HepG2 (cell line): ENCODE data around the gene PSMD2. TPM values are rescaled to one million over a fixed set of nuclear protein-coding genes. Genes with fewer than 3 reads are reported as not detected.

Experiments used
- ARNT ChIP-seq: fragments of 450-650 bp; IDR thresholded peaks from 2 replicates; pipeline ENCODE4 v1.6.1; 2017
- BHLHE40 ChIP-seq: IDR thresholded peaks from 2 replicates; pipeline ENCODE4 v1.6.1; 2011; ENCODE audit warnings: low read length, improper control_type of control experiment
- BRCA1 ChIP-seq: sonication (generic); formaldehyde crosslinking; IDR thresholded peaks from 2 replicates; pipeline ENCODE4 v1.4.0; 2020; ENCODE audit warnings: missing genetic modification reagents
- DPF2 ChIP-seq: sonication (generic); formaldehyde crosslinking; IDR thresholded peaks from 2 replicates; pipeline ENCODE4 v1.4.0; 2020; ENCODE audit warnings: mild to moderate bottlenecking, low read depth, missing genetic modification reagents, borderline replicate concordance
- KLF15 ChIP-seq: sonication (generic); formaldehyde crosslinking; IDR thresholded peaks from 2 replicates; pipeline ENCODE4 v1.8.1; 2023; ENCODE audit warnings: borderline replicate concordance, mild to moderate bottlenecking, inconsistent platforms, missing genetic modification reagents, mixed read lengths
- MEIS1 ChIP-seq: sonication (generic); formaldehyde crosslinking; IDR thresholded peaks from 2 replicates; pipeline ENCODE4 v1.9.0; 2021; ENCODE audit warnings: mild to moderate bottlenecking, missing genetic modification reagents, moderate library complexity, borderline replicate concordance
- MLLT10 ChIP-seq: sonication (generic); formaldehyde crosslinking; IDR thresholded peaks from 2 replicates; pipeline ENCODE4 v1.4.0; 2020; ENCODE audit warnings: missing genetic modification reagents
- MYC ChIP-seq: sonication (generic); formaldehyde crosslinking; IDR thresholded peaks from 2 replicates; pipeline ENCODE4 v1.9.0; 2021; ENCODE audit warnings: missing genetic modification reagents, borderline replicate concordance
- NCOA1 ChIP-seq: sonication (generic); formaldehyde crosslinking; IDR thresholded peaks from 2 replicates; pipeline ENCODE4 v1.9.0; 2021; ENCODE audit warnings: missing genetic modification reagents
- NR2F2 ChIP-seq: IDR thresholded peaks from 2 replicates; pipeline ENCODE4 v1.6.1; 2012; ENCODE audit warnings: low read depth, inconsistent platforms, borderline replicate concordance
- SALL1 ChIP-seq: sonication (generic); formaldehyde crosslinking; IDR thresholded peaks from 2 replicates; pipeline ENCODE4 v1.8.0; 2022; ENCODE audit warnings: mild to moderate bottlenecking, missing genetic modification reagents
- SP5 ChIP-seq: IDR thresholded peaks from 2 replicates; pipeline ENCODE4 v1.6.1; 2016; ENCODE audit warnings: low read depth, borderline replicate concordance
- TBL1XR1 ChIP-seq: fragments of 150-350 bp; IDR thresholded peaks from 2 replicates; pipeline ENCODE4 v1.6.1; 2014; ENCODE audit warnings: borderline replicate concordance, low read length; ENCODE audit not compliant: partially characterized antibody
- TCF12 ChIP-seq, 2 experiments: fragments of 450-650 bp in 1 of 2; sonication (generic) in 1 of 2; formaldehyde crosslinking in 1 of 2; IDR thresholded peaks; 2 replicates each; pipeline versions ENCODE4 v1.6.1 to v1.8.0; 2017 to 2022; ENCODE audit warnings: antibody characterized with exemption in 1 of 2, mild to moderate bottlenecking in 1 of 2, missing genetic modification reagents in 1 of 2, moderate library complexity in 1 of 2
- TFDP1 ChIP-seq: IDR thresholded peaks from 2 replicates; pipeline ENCODE4 v1.6.1; 2016; ENCODE audit warnings: missing compliant biosample characterization, missing genetic modification reagents, borderline replicate concordance
- ZFX ChIP-seq: sonication (generic); formaldehyde crosslinking; IDR thresholded peaks from 2 replicates; pipeline ENCODE4 v1.4.0; 2020; ENCODE audit warnings: mild to moderate bottlenecking, low read depth, missing genetic modification reagents, moderate library complexity
- ZNF430 ChIP-seq: sonication (generic); formaldehyde crosslinking; IDR thresholded peaks from 2 replicates; pipeline ENCODE4 v1.9.0; 2021; ENCODE audit warnings: mild to moderate bottlenecking, missing genetic modification reagents
- ZNF44 ChIP-seq: sonication (generic); formaldehyde crosslinking; IDR thresholded peaks from 2 replicates; pipeline ENCODE4 v1.5.1; 2020; ENCODE audit warnings: mild to moderate bottlenecking, missing genetic modification reagents
- ZNF441 ChIP-seq: sonication (generic); formaldehyde crosslinking; IDR thresholded peaks from 2 replicates; pipeline ENCODE4 v1.7.0; 2021; ENCODE audit warnings: missing genetic modification reagents, borderline replicate concordance
- polyA plus RNA-seq, 8 experiments: library from polyadenylated mRNA; depleted of rRNA in 3 of 8; stranded (reverse) in 7 of 8; unstranded in 1 of 8; fragments of >200 nt; fragmentation: Illumina TruSeq in 4 of 8; extraction: Trizol in 4 of 8; gene quantifications; 2 replicates each; pipeline versions ENCODE4 v1.2.1 to v1.2.3, GENCODE V29; 2011 to 2016; ENCODE audit warnings: low read depth in 4 of 8, missing spikeins in 1 of 8, mixed read lengths in 1 of 8; ENCODE audit not compliant: insufficient read depth in 1 of 8
- total RNA-seq, 5 experiments: library from RNA; depleted of rRNA; stranded (reverse); fragments of >200 nt; fragmentation: Illumina TruSeq; extraction: Trizol; gene quantifications; 2 replicates each; pipeline ENCODE4 v1.2.3, GENCODE V29; 2016; ENCODE audit warnings: low read depth in 1 of 5
- TF ChIP-seq, protein P1 (sequence below): sonication (generic); formaldehyde crosslinking; IDR thresholded peaks from 2 replicates; pipeline ENCODE4 v1.8.0; 2022; ENCODE audit warnings: mild to moderate bottlenecking, missing genetic modification reagents, moderate library complexity
- TF ChIP-seq, protein P2 (sequence below): sonication (generic); formaldehyde crosslinking; IDR thresholded peaks from 2 replicates; pipeline ENCODE4 v1.9.0; 2022; ENCODE audit warnings: low read depth, missing genetic modification reagents
- TF ChIP-seq, protein P3 (sequence below): sonication (generic); formaldehyde crosslinking; conservative IDR thresholded peaks from 2 replicates; pipeline ENCODE4 v1.4.0; 2020; ENCODE audit warnings: missing genetic modification reagents
- TF ChIP-seq, protein P4 (sequence below): sonication (generic); formaldehyde crosslinking; IDR thresholded peaks from 2 replicates; pipeline ENCODE4 v1.5.0; 2020; ENCODE audit warnings: mild to moderate bottlenecking, low read depth, missing genetic modification reagents, borderline replicate concordance

The PSMD2 gene
- total and polyA plus RNA-seq, 2 of the 13 experiments (the other 11 are each of a cell fraction or from before 2014, with no cell fraction given): 125 to 200 TPM

- TF ChIP-seq, protein P1, sequence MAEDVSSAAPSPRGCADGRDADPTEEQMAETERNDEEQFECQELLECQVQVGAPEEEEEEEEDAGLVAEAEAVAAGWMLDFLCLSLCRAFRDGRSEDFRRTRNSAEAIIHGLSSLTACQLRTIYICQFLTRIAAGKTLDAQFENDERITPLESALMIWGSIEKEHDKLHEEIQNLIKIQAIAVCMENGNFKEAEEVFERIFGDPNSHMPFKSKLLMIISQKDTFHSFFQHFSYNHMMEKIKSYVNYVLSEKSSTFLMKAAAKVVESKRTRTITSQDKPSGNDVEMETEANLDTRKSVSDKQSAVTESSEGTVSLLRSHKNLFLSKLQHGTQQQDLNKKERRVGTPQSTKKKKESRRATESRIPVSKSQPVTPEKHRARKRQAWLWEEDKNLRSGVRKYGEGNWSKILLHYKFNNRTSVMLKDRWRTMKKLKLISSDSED (CRISPR knock-in tag): no peak
- no peak for TF ChIP-seq TCF12 (IDR thresholded peaks at IDR 0.05)
- no peak for TF ChIP-seq TCF12 (CRISPR knock-in tag; IDR thresholded peaks at IDR 0.05)
- TF ChIP-seq, protein P2, sequence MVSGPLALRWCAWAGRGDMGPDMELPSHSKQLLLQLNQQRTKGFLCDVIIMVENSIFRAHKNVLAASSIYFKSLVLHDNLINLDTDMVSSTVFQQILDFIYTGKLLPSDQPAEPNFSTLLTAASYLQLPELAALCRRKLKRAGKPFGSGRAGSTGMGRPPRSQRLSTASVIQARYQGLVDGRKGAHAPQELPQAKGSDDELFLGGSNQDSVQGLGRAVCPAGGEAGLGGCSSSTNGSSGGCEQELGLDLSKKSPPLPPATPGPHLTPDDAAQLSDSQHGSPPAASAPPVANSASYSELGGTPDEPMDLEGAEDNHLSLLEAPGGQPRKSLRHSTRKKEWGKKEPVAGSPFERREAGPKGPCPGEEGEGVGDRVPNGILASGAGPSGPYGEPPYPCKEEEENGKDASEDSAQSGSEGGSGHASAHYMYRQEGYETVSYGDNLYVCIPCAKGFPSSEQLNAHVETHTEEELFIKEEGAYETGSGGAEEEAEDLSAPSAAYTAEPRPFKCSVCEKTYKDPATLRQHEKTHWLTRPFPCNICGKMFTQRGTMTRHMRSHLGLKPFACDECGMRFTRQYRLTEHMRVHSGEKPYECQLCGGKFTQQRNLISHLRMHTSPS (CRISPR knock-in tag): no peak
- TF ChIP-seq BRCA1: 0 out of 2 replicates have a peak, but pooled peaks have one; percentile 83
- peak; percentile 80; the same call in 1 of the 2 replicates for TF ChIP-seq TFDP1 (CRISPR knock-in tag)
- TF ChIP-seq ZFX (CRISPR knock-in tag): peak; percentile 85
- peak; percentile 54; the same call in 1 of the 2 replicates for TF ChIP-seq MEIS1 (CRISPR knock-in tag)
- TF ChIP-seq MYC: peak; percentile 98
- TF ChIP-seq MLLT10 (CRISPR knock-in tag): no peak
- no peak for TF ChIP-seq TBL1XR1
- TF ChIP-seq SALL1 (CRISPR knock-in tag): peak; percentile 80
- TF ChIP-seq ZNF441 (CRISPR knock-in tag): peak; percentile 66; the same call in 1 of the 2 replicates
- TF ChIP-seq ZNF430 (CRISPR knock-in tag): no peak
- peak; percentile 87 for TF ChIP-seq SP5
- no peak; the same call in 1 of the 2 replicates for TF ChIP-seq KLF15 (CRISPR knock-in tag)
- TF ChIP-seq NR2F2: no peak
- TF ChIP-seq NCOA1 (CRISPR knock-in tag): no peak
- TF ChIP-seq ZNF44 (CRISPR knock-in tag): peak; percentile 68; the same call in 1 of the 2 replicates
- no peak for TF ChIP-seq DPF2
- TF ChIP-seq, protein P3, sequence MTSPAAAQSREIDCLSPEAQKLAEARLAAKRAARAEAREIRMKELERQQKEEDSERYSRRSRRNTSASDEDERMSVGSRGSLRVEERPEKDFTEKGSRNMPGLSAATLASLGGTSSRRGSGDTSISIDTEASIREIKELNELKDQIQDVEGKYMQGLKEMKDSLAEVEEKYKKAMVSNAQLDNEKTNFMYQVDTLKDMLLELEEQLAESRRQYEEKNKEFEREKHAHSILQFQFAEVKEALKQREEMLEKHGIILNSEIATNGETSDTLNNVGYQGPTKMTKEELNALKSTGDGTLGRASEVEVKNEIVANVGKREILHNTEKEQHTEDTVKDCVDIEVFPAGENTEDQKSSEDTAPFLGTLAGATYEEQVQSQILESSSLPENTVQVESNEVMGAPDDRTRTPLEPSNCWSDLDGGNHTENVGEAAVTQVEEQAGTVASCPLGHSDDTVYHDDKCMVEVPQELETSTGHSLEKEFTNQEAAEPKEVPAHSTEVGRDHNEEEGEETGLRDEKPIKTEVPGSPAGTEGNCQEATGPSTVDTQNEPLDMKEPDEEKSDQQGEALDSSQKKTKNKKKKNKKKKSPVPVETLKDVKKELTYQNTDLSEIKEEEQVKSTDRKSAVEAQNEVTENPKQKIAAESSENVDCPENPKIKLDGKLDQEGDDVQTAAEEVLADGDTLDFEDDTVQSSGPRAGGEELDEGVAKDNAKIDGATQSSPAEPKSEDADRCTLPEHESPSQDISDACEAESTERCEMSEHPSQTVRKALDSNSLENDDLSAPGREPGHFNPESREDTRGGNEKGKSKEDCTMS (CRISPR knock-in tag): no peak
- peak; percentile 85 for TF ChIP-seq BHLHE40
- TF ChIP-seq ARNT: no peak
- TF ChIP-seq, protein P4, sequence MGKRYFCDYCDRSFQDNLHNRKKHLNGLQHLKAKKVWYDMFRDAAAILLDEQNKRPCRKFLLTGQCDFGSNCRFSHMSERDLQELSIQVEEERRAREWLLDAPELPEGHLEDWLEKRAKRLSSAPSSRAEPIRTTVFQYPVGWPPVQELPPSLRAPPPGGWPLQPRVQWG: no peak
Measured at GRCh38 chr3:184249412-184250166, 49.5 kb upstream of the PSMD2 start, which contains the start of gene EEF1AKMT4 (continued).
